Activated naive CD4-positive, alpha-beta T cell (primary cell): Measurements from ENCODE around the gene EXOC6B.

Source experiments
- DNase-seq, 4 experiments: peaks; one replicate each; lab custom pipeline; 2025; lab: John Stamatoyannopoulos, UW

The EXOC6B gene

GRCh38 chr2:72145289-72145657 is 680.6 kb downstream of the EXOC6B start:
- no peak for DNase-seq

DNA sequence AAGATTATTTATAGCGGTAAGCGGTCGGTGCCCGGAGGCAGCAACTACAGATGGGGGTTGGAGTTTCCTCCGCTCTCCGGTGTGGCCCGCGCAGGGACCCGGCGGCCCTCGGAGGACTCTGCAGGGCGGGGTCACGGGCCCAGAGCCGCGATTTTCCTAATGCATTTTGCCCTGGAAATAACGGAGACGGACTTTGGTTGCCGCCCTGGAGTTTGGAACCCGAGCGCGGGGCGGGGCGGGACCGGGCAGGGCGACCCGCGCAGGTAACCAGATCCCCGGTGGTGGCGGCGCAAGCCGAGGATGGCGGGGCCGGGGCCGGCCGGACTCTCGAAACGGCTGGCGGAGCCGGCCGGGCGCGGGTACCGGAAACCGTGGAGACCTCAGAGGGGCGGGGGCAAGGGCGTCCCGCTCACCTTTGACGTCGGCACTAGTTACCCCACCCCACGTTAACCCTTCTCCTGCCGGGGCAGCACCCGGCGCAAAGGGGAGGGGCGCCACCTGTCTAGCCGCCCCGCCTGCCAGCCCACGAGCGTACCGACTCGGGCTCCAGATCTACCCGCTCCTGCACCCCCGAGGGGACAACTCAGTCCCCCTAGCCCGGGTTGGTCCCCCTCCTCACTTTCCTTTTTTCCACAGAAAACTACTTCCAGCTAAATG is 681.1 kb downstream of the EXOC6B start:
- no peak for DNase-seq

DNA sequence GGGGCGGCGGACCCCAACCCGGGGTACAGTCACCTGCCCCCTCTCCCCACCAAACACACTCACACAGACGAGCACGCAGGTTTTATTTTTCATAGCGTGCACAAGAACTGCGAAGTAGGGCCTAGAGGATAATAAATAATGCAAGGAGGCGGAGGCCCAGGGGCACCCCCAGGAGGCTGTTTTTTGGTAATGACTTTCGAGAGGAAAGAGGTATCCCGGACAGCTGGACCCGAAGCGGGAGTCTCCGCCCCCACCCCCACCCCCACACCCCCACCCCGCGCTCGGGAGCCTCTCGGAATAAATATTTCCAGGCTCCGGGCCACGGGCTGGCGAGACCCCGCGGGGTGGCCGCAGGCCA is 681.6 kb downstream of the EXOC6B start:
- no peak for DNase-seq

DNA sequence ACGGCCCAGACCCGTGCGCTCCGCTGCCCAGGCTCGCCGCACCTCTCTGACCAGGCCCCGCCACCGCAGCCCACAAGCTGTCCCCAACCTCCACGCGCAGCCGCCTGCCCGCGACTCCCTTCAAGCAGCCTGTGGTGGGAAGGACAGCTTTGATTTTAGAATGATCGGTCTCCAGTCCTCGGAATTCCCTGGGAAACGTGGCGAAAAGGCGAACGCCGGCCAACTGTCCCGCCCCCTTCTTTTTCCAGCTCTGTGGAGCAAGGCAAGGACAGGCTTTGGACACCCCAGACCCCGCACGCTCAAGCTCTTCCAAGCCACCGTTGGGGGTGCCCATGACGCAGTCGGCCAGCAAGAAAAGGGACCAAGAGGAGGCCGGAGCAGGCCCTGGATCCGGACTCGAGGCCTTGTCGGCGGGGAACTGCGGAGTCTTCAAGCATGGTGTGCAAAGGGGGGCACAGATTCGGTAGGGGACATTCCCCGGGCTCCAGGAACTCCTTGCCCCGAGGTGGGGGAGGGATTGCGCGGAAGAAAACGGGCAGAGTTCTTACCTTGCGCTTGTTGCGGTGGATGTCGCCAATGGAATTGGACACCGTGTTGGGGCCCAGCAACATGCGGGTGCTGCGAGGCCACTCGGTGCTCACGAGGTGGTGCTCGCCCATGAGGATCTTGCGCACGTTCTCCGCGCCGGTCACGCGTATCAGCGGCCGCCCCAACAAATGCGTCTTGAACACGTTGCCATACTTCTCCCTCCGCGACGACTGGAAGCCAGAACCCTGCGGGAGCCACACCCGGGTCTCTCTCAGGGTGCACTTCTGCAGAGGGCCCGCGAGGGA is 682.2 kb downstream of the EXOC6B start:
- no peak for DNase-seq

DNA sequence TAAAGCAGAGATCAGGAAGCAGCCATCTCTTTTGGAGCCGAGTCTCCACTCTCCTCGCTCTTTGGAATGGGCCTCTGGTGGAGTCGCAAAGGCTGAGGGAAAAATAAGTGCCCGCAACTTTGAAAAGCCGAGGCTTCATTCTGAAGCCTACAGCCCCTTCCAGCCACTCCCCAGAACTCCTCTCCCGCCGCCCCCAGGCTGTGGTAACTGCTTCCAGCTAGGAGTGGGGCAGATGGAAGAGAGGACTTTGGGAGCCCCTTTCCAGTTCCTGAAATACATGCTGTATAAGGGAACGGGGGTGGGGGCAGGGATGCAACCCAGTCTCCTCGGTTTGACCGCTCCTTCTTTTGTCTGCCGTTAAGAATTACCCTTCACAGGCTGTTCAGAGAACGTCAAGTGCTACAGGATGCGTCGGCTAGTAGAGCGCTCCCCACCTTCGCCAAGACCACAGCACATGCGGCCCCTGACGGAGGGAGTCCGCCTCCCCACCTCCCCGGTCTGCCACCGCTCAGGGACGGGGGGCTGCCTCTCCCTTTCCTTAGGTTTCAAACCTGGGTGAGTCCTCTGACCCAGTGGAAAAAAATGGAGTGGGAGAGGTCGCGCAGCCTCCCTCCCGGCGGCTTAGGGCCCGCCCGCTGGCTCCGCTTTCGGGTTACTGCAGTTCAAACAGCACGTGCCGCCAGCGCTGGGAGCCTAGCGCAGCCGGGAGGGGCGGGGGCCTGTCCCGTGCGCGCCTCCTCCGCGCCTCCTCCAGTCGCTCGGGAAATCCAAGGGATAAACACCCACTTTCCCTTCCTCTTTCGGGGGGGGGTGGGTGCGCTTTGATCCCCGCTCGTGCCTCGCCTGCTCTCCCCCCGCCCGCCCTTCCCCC is 683.0 kb downstream of the EXOC6B start:
- no peak for DNase-seq

GRCh38 chr2:72141881-72142451 is 683.9 kb downstream of the EXOC6B start:
- no peak for DNase-seq

DNA sequence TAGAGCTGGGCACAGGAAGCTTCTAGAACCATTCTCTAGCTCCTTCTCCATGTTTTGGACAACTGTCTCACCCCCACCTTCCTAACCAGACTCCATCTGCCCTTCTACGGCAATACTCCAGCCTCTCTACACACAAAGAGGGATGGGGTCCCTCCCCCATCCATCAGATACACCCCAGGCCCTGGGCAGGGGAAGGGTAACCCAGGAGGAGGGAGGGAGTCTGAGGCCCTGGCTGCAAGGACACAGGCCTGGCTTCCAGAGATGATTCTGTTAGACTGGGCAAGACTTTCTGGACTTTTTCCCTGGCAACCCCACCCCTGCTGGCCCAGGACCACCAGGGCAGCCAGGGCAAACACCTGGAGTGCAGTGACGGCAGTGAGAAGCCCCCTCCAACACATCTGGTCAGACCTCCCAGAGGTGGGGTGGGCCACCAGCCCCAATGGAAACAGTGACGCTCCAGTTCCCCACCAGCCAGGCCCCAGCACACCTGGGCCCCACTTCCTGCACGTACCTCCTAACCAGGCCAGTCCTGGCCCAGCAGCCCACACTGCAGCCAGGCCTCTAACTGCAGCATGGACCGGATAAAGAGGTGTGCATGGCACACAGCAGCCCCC is 684.7 kb downstream of the EXOC6B start:
- DNase-seq = no peak

- DNase-seq = no peak
These were observed 685.2 kb downstream of the EXOC6B start for GRCh38 chr2:72140621-72140960.

DNA sequence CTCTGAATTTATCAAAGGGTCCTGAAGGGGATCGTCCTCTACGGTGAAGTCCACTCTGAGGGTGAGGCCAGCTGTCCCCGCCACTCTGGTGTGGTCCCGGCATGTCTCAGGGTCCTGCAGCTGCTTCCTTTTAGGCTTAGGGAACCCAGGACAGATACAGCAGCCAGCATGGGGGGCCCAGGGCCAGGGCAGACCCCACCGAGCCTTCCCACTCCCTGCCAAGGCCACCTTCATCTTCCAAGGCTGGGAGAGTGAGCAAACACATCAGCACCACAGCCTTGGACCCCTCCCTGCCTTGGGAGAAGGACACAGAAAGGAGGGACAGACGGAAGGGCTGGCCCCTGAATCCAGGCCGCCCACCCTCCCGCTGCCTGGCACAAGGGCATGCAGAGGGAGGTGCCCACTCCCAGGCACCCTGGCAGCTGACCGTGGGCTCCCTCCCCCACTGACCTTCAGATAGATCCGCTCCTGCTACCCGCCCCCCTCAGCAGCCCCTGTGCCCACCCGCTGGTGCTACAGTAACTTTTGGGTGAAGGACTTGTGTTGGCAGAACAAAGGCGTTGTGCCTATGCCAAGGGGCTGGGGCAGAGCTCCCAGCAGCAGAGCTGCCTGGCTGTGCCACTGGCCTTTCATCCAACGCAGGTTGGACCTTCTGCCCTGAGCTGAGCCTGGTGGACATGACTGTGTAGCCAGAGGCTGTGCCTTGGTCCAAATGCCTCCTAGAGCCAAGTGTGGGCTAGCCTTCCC is 685.8 kb downstream of the EXOC6B start:
- no peak for DNase-seq

DNA sequence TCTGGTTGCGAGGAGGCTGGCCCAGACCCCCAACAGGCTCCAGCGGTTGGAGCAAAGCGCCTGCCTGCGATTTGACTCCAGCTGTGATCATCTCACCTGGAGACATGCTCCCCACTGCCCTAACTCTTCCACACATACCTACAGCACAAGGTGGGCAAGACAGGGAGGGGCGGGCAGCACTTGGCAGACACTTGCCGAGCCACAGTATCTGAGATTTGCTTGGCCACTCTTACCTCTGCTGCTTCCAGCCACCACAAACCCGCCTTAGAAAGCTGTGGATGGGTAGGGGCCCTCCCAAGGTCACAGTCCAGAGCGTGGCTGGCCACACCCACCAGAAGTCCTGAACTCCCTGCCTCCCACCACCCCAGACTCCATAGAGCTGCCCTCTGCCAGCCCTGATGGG is 686.4 kb downstream of the EXOC6B start:
- no peak for DNase-seq

GRCh38 chr2:72138921-72139381 is 686.9 kb downstream of the EXOC6B start:
- no peak for DNase-seq

GRCh38 chr2:72138011-72138881 is 687.6 kb downstream of the EXOC6B start:
- DNase-seq = no peak

- peak; percentile 20 to 52 (median 36) for DNase-seq
These were observed 688.3 kb downstream of the EXOC6B start for GRCh38 chr2:72137498-72138010.

- DNase-seq = no peak
These were observed 688.8 kb downstream of the EXOC6B start for GRCh38 chr2:72136933-72137497.

GRCh38 chr2:72136331-72136730 is 689.5 kb downstream of the EXOC6B start:
- DNase-seq = no peak

DNA sequence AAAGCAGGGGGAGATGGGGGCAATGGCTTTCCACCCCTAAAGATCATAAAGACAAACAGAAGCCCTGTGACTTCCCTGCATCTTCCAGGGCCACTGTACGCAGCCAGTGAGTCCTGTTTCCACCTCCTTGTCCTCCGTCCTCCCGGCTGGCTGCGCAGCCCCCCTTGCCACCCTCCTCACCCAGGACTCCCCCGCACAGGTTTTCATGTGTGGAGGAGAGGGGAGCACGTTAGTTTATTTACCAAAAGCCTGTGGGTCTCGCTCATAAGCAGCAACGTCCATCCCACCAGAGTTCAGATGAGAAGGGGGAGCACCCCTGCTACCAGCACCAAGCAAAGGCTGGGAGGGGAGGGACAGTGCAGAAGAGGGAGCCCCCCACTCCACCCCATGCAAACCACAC is 689.9 kb downstream of the EXOC6B start:
- no peak for DNase-seq

DNA sequence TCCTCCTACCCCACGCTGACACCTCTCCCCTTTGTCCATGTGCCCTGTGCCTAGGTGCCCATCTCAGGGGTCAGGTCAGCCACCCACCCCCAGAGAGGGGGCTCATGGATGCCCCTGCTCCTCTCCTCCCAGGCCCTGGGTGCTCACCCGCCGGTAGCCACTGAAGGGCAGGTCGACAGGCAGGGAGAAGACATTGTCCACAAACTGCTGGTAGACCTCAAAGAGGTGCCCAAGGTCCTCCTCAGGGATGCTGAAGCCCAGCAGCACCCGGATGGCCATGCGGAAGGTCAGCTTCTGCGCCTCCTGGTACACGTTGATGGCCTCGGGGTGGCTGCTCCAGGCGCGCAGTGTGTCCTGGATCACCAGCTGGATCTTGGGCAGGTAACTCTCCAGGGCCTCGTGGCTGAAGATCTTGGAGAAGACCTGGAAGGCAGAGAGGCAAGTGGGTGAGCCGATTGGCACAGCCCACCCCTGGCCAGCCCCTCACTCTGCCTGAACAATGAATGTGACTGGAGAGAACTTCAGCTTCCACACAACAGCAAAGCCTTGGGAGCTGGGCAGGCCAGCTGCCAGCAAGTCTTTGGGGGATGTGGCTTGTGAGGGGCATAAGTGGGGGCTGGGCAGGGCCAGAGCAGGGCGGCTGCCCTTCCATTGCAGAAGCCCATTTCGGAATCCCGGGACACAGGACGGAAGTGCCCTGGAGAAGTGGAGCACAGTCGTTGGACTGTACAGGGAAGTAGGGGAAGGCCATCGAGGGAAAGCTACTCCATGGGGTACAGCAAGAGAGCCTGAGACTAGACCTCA is 690.6 kb downstream of the EXOC6B start:
- no peak for DNase-seq

- DNase-seq = no peak
These were observed 691.3 kb downstream of the EXOC6B start for GRCh38 chr2:72134408-72134996.
